NT2/D1 (cell line): Measurements from ENCODE around the gene SHISA6.
"Not testable (repeated sequence)": the region's sequence is repeated elsewhere in the genome, so short reads cannot be mapped to it uniquely, and the experiment has no call there.

Experiments used
- YY1 ChIP-seq: IDR thresholded peaks from 2 replicates; pipeline ENCODE4 v1.6.1; 2011; ENCODE audit not compliant: insufficient read length, insufficient read depth
- ZNF274 ChIP-seq: IDR thresholded peaks from 2 replicates; pipeline ENCODE4 v1.6.1; 2011; ENCODE audit warnings: mild to moderate bottlenecking, low read depth, low read length

- TF ChIP-seq YY1, ZNF274: not testable (repeated sequence)
Measured at GRCh38 chr17:11301874-11302273, 60.9 kb downstream of the SHISA6 start.
